PFSK-1 (cell line): ENCODE measurements around the gene LRRC39.

Experiments used
- FOXP2 ChIP-seq: optimal IDR thresholded peaks from 2 replicates; pipeline ENCODE3; 2011; ENCODE audit warnings: borderline replicate concordance, control low read depth, inconsistent platforms; ENCODE audit not compliant: insufficient read depth; ENCODE audit errors: extremely low read length, extremely low read depth
- POLR2AphosphoS5 ChIP-seq: IDR thresholded peaks from 2 replicates; pipeline ENCODE4 v1.6.1; 2012; ENCODE audit warnings: low read depth, mild to moderate bottlenecking, control low read depth, low read length, moderate library complexity
- REST ChIP-seq, 2 experiments: IDR thresholded peaks; 2 replicates each; pipeline versions ENCODE4 v1.6.1 to v1.8.0; 2011 to 2012; ENCODE audit warnings: low read depth in 2 of 2, low read length in 2 of 2, control low read depth in 1 of 2, inconsistent platforms in 1 of 2, mild to moderate bottlenecking in 1 of 2, moderate library complexity in 1 of 2; ENCODE audit not compliant: insufficient read depth in 1 of 2
- SIN3A ChIP-seq: IDR thresholded peaks from 2 replicates; pipeline ENCODE4 v1.6.1; 2012; ENCODE audit warnings: mild to moderate bottlenecking, low read length, moderate library complexity, borderline replicate concordance; ENCODE audit not compliant: insufficient read depth
- TAF1 ChIP-seq: IDR thresholded peaks from 2 replicates; pipeline ENCODE4 v1.6.1; 2012; ENCODE audit warnings: low read length, control low read depth, borderline replicate concordance; ENCODE audit not compliant: insufficient read depth

GRCh38 chr1:100134872-100135271 lies 43.2 kb downstream of the LRRC39 start:
- no peak for TF ChIP-seq POLR2AphosphoS5
- TF ChIP-seq SIN3A, result no peak
- TF ChIP-seq TAF1, result no peak
- no peak for TF ChIP-seq REST (IDR thresholded peaks at IDR 0.05; ENCODE audit: insufficient read depth in 1 of 2, low read depth in 2 of 2, low read length in 2 of 2)
- TF ChIP-seq FOXP2, result no peak
